Activated CD4-positive, CD25-positive, alpha-beta regulatory T cell treated with anti-CD3 and anti-CD28 coated beads, Interleukin-2, amount 50 U/mL, for 16 hours (primary cell): ENCODE data around the gene METTL4.

Source experiments
- DNase-seq: peaks from one replicate; pipeline ENCODE4 v3.0.0-alpha.2; 2020; ENCODE audit warnings: low read depth, low spot score

METTL4 gene

DNA sequence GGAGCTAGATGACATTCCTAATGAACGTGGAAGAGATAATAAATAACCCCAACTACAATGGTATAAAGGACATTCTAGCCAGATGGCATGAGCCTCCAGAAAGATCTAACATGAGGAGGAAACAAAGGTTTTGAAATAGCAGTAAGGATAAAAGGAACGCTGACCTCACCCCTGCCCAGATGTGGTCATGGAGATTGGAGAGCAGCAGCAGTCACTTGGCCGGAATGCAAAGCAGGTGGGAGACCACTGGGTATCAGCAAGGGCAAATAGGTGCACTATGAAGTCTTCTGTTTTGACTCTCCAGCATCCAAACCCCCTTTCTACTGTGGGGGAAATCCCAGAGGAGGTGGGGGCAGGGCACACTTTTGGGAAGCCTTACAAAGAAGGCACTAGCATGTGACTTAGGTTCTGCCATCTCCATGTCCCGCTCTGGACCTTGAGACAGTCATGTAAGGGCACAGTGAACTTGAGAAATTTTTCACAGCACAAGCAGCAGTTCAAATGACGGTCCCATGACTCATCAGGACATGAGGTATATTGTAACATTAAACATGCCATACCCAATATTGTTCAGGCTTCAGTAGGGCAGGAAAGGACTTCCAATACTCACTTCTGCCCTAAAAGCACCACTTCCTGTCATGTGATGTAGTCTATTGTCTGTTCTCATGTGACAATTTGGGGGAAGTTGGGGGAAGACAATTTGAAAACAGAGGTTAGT, 55.2 kb downstream of the METTL4 start:
- DNase-seq = no peak

- DNase-seq = no peak
These were observed 56.0 kb downstream of the METTL4 start for GRCh38 chr18:2515171-2515787.

DNA sequence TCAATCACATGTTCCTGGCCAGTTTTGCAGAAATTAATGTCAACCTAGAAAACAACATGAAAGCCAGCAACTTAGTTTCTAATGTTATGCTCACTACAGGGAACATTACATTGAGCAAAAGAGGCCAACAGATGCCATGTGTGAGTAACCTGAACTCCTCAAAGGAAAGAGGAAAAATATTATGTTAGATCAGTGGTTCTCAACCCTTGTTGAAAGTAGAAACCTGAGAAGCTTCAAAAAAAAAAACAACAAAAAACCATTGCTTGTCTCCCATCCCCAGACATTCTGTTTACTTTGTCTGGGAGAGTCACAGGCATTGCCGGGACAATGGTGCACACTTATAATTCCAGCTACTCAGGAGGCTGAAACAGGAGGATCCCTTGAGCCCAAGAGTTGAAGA, 57.7 kb downstream of the METTL4 start:
- DNase-seq = no peak

DNA sequence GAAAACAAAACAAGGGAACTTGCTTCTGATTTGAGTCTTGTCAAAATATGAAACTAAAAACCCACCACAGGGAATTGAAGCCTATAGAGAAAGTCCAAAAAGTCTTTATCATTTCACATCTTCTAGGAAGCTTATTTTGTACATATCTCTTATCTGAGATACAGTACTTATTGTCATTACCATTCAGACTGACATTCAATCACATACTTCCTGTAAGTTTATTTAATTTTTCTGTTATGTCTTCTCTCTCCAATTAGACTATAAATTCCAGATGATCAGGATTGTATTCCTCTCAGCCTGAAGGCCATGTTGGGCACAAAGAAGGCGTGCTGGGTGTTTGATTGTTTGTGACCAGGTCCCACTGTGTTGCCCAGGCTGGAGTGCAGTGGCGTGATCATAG, 59.2 kb downstream of the METTL4 start:
- DNase-seq = no peak

- DNase-seq = no peak
These were observed 59.9 kb downstream of the METTL4 start for GRCh38 chr18:2511451-2511850.

GRCh38 chr18:2510416-2510815, 60.9 kb downstream of the METTL4 start:
- no peak for DNase-seq

DNA sequence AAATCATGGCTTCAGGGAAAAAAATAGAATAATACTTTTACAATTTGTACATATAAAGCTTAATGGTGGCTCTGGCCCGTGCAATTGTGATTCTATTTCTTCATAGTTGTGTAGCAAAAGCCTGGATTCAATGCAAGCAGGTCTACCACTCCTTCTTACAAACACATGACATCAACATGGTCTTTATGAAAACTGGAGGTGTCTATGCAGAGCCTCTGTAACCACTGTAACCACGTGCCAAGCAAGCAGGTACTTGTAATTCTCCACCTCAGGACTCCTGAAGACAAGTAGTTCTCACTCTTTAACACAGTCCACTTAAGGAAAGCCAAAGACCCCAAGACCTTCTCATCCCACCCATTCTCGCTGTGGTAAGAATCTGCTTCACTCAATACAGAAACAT, 62.6 kb downstream of the METTL4 start:
- no peak for DNase-seq

DNA sequence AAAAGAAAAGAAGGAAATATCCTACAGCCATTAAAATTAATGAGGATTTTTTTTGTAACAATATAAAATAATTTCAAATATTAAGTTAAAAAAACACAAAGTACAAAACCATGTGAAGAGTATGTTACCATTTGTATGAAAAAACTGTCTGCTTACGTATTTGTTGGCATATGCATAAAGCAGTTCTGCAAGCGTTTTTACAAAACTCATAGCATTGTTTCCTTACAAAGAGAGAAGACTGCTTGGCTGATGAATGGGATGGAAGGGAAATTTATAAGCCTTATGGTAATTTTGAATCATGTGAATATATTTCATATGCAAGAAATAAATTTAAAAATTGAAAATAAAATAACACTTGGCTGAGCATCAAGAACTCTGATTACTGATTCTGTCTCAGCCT, 63.1 kb downstream of the METTL4 start:
- DNase-seq = no peak

- DNase-seq = no peak
These were observed 66.7 kb downstream of the METTL4 start for GRCh38 chr18:2504642-2505041.

GRCh38 chr18:2502880-2503279, 68.4 kb downstream of the METTL4 start:
- DNase-seq = no peak

DNA sequence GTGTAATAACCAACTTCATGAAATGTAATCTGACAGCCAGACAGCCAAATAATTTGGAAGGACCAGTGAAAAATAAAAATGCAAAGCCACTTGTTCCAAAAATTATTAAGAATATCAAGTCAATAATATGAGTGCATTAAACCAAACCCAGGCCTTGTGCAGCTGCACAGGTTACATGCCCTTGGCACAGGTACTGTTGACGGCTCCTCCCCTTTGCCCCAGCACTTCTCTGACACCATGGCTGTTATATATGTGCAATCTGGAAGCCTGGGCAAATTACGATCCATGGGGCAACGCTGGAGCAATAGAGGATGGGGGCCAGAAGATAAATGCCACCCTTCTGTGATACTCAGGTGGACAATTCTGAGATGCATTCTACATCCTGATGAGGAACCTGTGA, 68.9 kb downstream of the METTL4 start:
- DNase-seq = no peak

DNA sequence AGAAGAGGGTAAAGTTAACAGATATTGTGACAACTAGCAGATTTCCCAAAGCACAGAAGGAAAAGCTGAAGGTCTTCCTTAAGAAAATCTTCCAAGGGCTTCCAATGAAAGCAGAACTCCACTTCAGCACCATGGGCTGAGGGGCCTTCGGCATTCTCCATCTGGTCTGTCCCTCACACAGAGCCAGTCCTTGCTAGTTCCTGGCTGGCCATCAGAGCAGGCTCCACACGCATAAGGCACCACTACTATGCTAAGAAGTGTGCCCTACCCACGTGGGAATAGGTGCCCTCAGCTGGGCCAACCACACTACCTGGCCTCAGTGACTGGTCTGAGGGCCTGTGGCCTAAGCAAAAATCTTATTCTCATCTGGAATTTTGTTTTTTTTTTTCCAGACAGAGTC, 73.5 kb downstream of the METTL4 start:
- no peak for DNase-seq

DNA sequence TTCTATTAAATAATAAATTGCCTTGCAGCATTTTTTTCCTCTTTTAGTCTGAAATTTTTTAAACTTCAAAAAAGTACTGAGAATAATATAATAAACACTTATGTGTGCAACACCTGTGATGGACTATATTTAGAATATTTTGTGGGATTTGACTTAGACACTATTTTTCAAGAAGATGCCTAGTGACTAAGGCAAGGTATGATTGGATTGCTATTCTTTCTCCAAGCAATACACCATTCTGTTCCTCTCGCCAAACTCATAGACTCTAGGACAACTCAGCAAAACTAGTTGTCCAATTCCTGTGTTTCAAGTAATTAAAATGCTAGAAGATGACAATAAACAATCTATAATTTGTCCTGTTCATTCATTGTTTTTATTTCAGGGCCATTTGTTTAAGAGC, 75.9 kb downstream of the METTL4 start:
- DNase-seq = no peak

- no peak for DNase-seq
These were observed 76.4 kb downstream of the METTL4 start for GRCh38 chr18:2494921-2495320.
